GM18909 (cell line): Measurements from ENCODE around the gene BTBD16.
A peak's percentile ranks its signal among the peaks of the same experiment; 100 is the strongest.

Experiments used
- ATAC-seq: cut with Tn5 transposase; IDR thresholded peaks from one replicate; pipeline ENCODE4 v1.9.1; 2021; ENCODE audit warnings: mild to moderate bottlenecking; ENCODE audit not compliant: unreplicated experiment, poor library complexity

Gene BTBD16

GRCh38 chr10:122267849-122268737 is 3.0 kb upstream of the BTBD16 start:
- ATAC-seq = peak; percentile 65

- ATAC-seq = no peak
These were observed 1.9 kb upstream of the BTBD16 start for GRCh38 chr10:122269059-122269687.

GRCh38 chr10:122273966-122274545 is 3.0 kb downstream of the BTBD16 start:
- no peak for ATAC-seq

- ATAC-seq = no peak
These were observed 5.6 kb downstream of the BTBD16 start for GRCh38 chr10:122276611-122277208.

DNA sequence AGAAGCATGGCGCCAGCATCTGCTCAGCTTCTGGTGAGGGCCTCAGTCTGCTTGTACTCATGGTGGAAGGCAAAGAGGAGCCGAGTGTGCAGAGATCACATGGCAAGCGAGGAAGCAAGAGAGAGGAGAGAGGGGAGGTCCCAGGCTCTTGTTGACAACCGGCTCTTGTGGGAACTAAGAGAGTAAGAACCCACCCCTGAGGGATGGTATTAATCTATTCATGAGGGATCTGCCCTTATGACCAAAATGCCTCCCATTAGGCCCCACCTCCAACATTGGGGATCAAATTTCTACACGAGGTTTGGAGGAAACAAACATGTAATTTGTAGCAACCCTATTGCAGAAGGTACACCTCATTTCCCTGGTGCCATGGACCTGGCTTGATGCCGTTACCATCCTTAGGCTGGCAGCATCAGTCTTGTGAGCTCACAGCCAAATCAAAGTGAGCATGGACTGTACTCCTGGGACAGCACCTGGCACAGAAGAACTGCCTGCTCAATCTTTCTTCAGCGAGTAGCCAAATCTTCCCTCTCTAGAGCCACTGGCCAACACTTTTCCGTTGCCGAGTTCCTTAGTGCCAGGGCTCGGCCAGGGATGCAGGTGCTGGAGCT is 6.5 kb downstream of the BTBD16 start:
- ATAC-seq = no peak

DNA sequence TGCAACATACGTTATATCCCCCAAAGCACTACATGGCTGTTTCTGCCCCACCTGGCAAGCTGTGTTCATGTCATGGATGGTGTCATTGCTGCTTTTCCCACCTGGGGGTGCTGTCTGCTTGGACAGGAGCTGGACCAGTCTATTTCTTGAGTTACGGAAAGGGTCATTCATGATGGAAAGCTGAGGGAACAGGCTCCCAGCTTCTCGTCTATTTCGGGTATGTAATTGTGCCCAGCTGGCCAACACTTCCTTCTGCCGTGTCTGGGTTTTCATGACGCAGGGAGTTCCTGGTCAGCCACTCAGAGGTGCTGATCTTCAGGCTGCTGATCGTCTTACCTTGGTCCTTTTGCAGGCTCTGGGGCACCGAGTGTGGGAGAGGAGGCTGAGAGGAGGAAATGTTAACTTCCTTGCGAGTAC is 8.6 kb downstream of the BTBD16 start:
- ATAC-seq = no peak

DNA sequence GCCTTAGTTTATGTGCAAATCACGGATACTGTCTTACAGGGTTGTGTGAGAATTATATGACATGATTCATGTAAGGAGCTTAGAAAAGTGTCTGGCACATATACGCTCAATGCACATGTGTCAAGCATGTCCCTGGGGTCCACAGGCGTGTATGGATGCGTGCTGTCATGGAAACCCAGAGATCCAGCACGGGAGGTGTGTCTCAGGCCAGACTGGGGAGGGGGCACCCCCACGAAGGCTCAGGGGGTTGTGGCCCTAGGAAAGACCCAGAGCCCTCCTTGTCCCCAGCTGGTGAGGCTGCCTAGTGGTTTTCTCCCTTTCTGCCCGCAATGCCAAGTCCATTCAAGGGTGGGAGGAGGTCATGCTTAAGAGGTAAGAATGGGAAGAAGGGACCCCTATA is 9.1 kb downstream of the BTBD16 start:
- no peak for ATAC-seq

DNA sequence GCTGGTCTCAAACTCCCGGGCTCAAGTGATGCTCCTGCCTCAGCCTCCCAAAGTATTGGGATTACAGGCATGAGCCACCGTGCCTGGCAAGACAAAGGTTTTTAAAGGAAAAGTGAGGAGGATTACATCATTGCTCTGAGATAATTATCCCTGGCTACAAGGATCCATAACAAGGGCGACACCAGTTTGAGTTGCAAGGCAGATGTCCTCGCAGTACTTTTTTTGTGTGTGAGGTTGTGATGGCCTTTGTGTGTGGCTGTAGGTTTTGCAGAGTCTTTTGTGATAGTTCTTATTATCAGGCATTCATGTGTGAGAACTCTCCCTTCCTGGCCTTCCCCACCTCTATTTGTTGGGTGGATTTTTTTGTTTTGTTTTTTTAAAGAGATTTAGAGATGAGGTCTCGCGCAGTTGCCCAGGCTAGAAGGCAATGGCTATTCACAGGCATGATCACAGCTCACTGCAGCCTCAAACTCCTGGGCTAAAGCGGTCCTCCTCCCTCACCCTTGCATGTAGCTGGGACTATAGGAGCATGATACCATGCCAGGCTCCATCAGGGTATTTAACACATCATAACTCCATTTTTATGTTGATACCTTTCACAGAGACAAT is 10.0 kb downstream of the BTBD16 start:
- no peak for ATAC-seq

DNA sequence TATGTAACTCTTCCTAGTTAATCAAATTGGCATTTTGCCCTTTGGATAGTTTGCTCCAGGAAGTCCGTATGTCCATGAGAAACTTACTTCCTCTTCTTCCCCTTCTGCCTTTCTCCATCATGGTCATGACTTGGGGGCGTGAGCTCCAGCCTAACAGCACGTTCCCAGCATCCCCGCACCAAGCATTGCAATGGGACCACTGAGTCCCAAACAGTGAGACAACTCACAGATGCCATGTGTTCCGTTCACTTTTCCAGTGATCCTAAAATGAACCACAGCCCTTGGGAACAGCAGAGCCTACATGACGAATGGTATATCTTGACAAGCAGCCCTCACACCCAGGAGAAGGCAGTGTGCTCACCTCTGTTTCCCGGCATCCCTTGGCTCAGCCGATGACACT is 10.7 kb downstream of the BTBD16 start:
- no peak for ATAC-seq

- no peak for ATAC-seq
These were observed 11.2 kb downstream of the BTBD16 start for GRCh38 chr10:122282253-122282671.

DNA sequence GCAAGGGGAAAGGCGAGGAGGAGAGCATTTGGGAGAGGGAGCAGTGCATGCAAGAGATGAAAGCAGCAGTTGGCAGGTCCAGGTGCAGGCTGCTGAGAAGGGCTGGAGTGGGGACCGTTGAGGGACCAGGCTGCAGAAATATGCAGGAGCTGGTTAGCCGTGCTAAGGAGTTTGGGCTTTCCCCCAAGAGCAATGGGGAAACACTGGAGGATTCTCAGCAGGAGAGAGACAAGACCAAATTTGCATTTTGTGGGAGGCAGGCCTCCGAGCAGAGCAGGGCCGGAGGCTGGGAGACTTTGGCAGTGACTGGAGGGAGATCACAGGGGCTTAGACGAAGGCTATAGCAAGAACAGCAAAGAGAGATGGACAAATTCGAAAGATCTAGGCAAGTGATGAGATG is 11.8 kb downstream of the BTBD16 start:
- ATAC-seq = no peak

GRCh38 chr10:122285506-122286444 is 14.7 kb downstream of the BTBD16 start:
- no peak for ATAC-seq

DNA sequence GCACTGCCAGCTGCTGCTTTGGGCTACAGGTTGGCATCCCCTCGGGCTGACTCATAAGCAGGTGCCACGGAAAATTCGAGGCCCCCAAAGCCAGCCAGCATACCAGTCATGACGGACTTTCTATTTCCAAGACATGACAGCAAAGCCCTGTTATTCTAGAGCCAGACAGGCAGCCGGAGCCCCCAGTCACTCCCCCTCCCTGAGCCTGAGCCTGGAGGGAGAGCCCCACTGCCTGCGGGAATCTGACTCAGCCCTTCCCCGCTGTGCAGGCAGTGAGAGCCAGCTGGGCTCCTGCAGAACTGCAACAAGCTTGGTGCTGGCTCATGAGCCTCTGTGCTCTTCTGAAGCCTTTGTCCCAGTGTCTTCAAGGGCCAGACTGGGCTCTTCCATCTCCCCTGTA is 15.8 kb downstream of the BTBD16 start:
- no peak for ATAC-seq

GRCh38 chr10:122287570-122287969 is 16.5 kb downstream of the BTBD16 start:
- ATAC-seq = no peak

DNA sequence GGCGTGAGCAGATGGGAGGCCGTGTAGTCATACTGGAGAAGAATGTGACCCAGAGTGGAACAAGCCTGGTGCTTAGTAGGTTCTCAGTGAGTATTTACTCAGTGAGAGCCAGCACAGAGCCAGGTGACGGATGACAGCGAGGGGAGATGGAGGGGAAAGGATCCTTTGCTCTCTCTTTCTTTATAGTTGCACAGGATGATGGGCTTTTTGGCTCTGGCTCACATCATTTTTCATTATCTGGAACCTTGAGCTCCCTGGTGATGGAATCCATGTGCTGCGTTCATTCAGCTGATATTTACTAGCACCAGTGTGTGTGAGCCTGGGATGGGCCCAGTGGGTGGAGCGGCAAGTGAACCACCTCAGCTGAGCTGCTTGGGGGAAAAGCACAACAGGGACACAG is 17.2 kb downstream of the BTBD16 start:
- no peak for ATAC-seq

DNA sequence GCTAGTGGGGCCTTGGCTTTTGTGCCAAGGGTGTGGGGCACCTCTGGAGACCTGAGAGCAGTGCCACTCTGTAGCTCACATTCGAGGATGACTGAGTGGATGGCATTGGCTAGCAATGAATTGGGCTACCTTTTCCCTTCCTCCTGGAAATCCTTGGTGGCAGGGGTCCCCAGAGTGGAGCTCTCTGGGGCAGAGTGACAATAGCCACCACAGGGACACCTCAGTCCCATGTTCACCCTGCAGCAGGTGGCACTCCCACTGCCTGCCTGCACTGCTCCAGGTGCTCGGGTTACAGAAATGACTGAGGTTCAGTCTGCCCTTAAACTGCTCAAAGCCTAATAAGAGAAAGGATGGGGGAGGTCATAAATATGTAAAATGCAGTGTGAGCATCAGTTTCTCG is 17.8 kb downstream of the BTBD16 start:
- ATAC-seq = no peak

DNA sequence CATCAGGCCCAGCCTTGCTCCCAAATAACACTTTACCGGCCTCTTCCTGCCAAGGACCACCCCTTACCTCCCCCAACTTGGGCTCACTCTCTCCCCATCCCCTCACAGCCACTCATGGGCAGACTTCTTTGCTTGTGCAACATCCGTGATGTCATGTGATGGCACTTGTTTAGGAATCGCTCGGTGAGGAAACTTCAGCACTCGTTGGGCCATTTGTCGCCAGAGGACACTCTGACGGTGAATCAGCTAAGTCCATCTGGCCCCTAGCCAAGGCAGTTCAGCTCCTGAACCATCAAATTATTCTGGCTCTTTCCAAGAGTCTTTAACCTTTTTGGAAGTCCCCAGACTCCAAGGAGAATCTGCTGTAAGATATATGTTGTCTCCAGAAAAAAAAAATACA is 19.2 kb downstream of the BTBD16 start:
- no peak for ATAC-seq

- ATAC-seq = no peak
These were observed 19.9 kb downstream of the BTBD16 start for GRCh38 chr10:122290833-122291532.

DNA sequence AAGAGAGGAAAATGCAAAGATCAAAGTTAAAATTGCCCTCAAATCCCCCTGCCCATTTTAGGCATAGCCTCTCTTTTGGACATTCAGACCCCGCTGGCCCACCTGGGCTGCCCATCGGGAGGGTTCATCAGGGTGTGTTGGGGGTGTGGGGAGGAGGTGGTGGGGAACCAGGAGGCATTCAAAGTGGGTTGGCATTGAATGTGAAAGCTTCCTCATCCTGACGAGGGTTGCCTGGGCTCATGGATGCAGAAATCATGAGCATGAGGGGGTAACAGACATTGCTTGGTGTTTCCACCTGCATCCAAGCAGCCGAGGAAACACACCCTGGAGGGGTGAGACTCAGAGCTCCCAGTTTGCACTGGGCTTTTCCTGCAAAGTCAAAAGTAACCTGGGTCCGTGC is 20.6 kb downstream of the BTBD16 start:
- ATAC-seq = no peak
